ENCODE measurements around the gene RNU6-9.
A peak's percentile ranks its signal among the peaks of the same experiment; 100 is the strongest.
"Not testable (repeated sequence)": the region's sequence is repeated elsewhere in the genome, so short reads cannot be mapped to it uniquely, and the experiment has no call there.

Gene RNU6-9

GRCh38 chr19:892894-893689 is at the start of gene RNU6-9, which contains the start of gene MED16:
TSS of gene RNU6-9 (plus strand) at chr19:893484.
TSS of gene MED16 (minus strand) at chr19:893187. CDS start at chr19:891131, 2,056 bp downstream.
- DNase-seq: peak; percentile 83

- DNase-seq: no peak
Measured at GRCh38 chr19:843836-844545, 49.3 kb upstream of the RNU6-9 start.

GRCh38 chr19:844546-844971 is 48.7 kb upstream of the RNU6-9 start:
- DNase-seq: no peak

- no peak for DNase-seq
Measured at GRCh38 chr19:845707-846521, 47.4 kb upstream of the RNU6-9 start.

- DNase-seq: no peak
Measured at GRCh38 chr19:848386-848921, 44.8 kb upstream of the RNU6-9 start.

- DNase-seq: not testable (repeated sequence)
Measured at GRCh38 chr19:849195-849594, 44.1 kb upstream of the RNU6-9 start.

- DNase-seq: no peak
Measured at GRCh38 chr19:850221-850978, 42.9 kb upstream of the RNU6-9 start.

- DNase-seq: no peak
Measured at GRCh38 chr19:850979-851335, 42.3 kb upstream of the RNU6-9 start.

GRCh38 chr19:852136-853013 is 40.9 kb upstream of the RNU6-9 start, which contains the start of gene ELANE:
TSS of gene ELANE (plus strand) at chr19:852303. CDS start at chr19:852329, 26 bp downstream.
- DNase-seq: no peak

GRCh38 chr19:853014-853585 is 40.2 kb upstream of the RNU6-9 start:
- no peak for DNase-seq

- DNase-seq: not testable (repeated sequence)
Measured at GRCh38 chr19:853614-854220, 39.6 kb upstream of the RNU6-9 start.

- no peak for DNase-seq
Measured at GRCh38 chr19:854549-854948, 38.7 kb upstream of the RNU6-9 start.

- DNase-seq: no peak
Measured at GRCh38 chr19:855142-855541, 38.1 kb upstream of the RNU6-9 start.

- DNase-seq: no peak
Measured at GRCh38 chr19:855566-856120, 37.6 kb upstream of the RNU6-9 start.

- DNase-seq: no peak
Measured at GRCh38 chr19:858284-858683, 35.0 kb upstream of the RNU6-9 start.

- no peak for DNase-seq
Measured at GRCh38 chr19:858868-859843, 34.1 kb upstream of the RNU6-9 start, which contains the start of gene CFD. TSS of gene CFD (plus strand) at chr19:859664. CDS start at chr19:859690, 26 bp downstream.

GRCh38 chr19:861141-861755 is 32.0 kb upstream of the RNU6-9 start:
- DNase-seq: no peak
